NT2/D1 (cell line): ENCODE measurements around the gene GTPBP4.

Experiments
- SUZ12 ChIP-seq: IDR thresholded peaks from 2 replicates; pipeline ENCODE4 v1.6.1; 2011; ENCODE audit not compliant: insufficient read length, insufficient read depth; ENCODE audit errors: extremely low read depth
- YY1 ChIP-seq: IDR thresholded peaks from 2 replicates; pipeline ENCODE4 v1.6.1; 2011; ENCODE audit not compliant: insufficient read length, insufficient read depth
- ZNF274 ChIP-seq: IDR thresholded peaks from 2 replicates; pipeline ENCODE4 v1.6.1; 2011; ENCODE audit warnings: mild to moderate bottlenecking, low read depth, low read length

DNA sequence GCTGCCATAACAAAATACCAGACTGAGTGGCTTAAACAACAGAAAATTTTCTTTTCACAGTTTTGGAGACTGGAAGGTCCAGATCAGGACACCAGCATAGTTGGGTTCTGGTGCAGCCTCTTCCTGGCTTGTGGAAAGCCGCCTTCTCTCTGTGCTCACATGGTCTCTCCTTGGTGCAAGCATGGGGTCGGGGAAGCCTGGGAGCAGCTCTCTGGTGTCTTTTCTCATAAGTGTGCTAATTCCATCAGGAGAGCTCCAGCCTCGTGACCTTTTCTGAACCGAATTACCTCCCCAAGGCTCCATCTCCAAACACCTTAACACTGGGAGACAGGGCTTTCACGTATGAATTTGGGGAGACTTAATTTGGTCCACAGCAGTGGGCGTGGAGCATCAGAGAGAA, 4.8 kb upstream of the GTPBP4 start:
- no peak for TF ChIP-seq ZNF274
- no peak for TF ChIP-seq YY1
- TF ChIP-seq SUZ12: no peak
